ENCODE measurements around the gene FNBP1. TPM values are rescaled to one million over a fixed set of nuclear protein-coding genes. Genes with fewer than 3 reads are reported as not detected.

FNBP1 gene
- polyA plus RNA-seq, 3 donors = 37.6 to 60.7 (median 51.4) TPM

GRCh38 chr9:129944506-129945116 lies 98.4 kb downstream of the FNBP1 start:
- Mint-ChIP-seq H3K36me3 (peaks cover 26 to 42% of the 10 kb centered on the region in 2 donors), H3K27ac (peak overlapping the region; percentile 90 to 96 (median 95)), H3K4me1 (peaks cover 42% of the 10 kb centered on the region), H3K27me3 (ENCODE audit: low read depth in 3 of 3) (no peaks in the 10 kb centered on the region), H3K4me3 (no peak overlapping the region), H3K9me3 (peaks cover 0 to 8% (median 6%) of the 10 kb centered on the region in 7 donors)
- Histone ChIP-seq H3K4me2 (replicated peaks; ENCODE audit: extremely low read depth, low read length, poor library complexity, severe bottlenecking) (peak overlapping the region; percentile 74), H3K79me2 (ENCODE audit: insufficient read depth, low read length) (peaks cover 63% of the 10 kb centered on the region), H3K36me3 (replicated peaks in 1 of 2; ENCODE audit: control insufficient read depth in 1 of 2, insufficient read depth in 2 of 2, low read length in 2 of 2) (peaks cover 0 to 36% of the 10 kb centered on the region in 2 donors), H3K27ac (ENCODE audit: low read depth in 1 of 2, low read length in 2 of 2) (peak overlapping the region; percentile 35 to 91), H3K4me3 (replicated peaks in 1 of 3; ENCODE audit: low read depth in 2 of 3, low read length in 3 of 3) (peak overlapping the region in 1 of 3 experiments; percentile 65), H3K27me3 (ENCODE audit: control insufficient read depth in 2 of 2, insufficient read depth in 2 of 2, low read length in 2 of 2) (no peaks in the 10 kb centered on the region), H3K4me1 (ENCODE audit: control insufficient read depth in 1 of 2, insufficient read depth in 2 of 2, low read length in 2 of 2) (peaks cover 46 to 66% of the 10 kb centered on the region in 2 donors), H2AFZ (ENCODE audit: insufficient read depth, low read depth, low read length, poor library complexity, severe bottlenecking) (no peak overlapping the region), H3K9ac (ENCODE audit: insufficient read depth, low read length, poor library complexity, severe bottlenecking) (peak overlapping the region; percentile 47), H4K20me1 (ENCODE audit: insufficient read depth, low read length) (no peaks in the 10 kb centered on the region), H3K9me3 (replicated peaks in 1 of 2; ENCODE audit: control insufficient read depth in 1 of 2, insufficient read depth in 1 of 2, low read length in 2 of 2) (peaks cover 6 to 7% of the 10 kb centered on the region in 2 donors)
- DNase-seq = peak; percentile 80 to 91 (median 87)
- WGBS (ENCODE audit: insufficient coverage) = 0% methylated on average over 2 of the region's 5 CpGs
- intact Hi-C loops (cut with micrococcal nuclease) = loop anchor here (2.0 to 10.0 kb wide), 3 partner anchors 50 to 60 kb away; no protein-coding TSS in a partner anchor
- peak; percentile 50 for TF ChIP-seq CTCF (IDR thresholded peaks at IDR 0.05)

GRCh38 chr9:129939431-129939830 lies 103.6 kb downstream of the FNBP1 start:
- Histone ChIP-seq H3K36me3 (replicated peaks in 1 of 2; ENCODE audit: control insufficient read depth in 1 of 2, insufficient read depth in 2 of 2, low read length in 2 of 2) (peaks cover 0 to 38% of the 10 kb centered on the region in 2 donors), H3K4me3 (replicated peaks in 1 of 3; ENCODE audit: low read depth in 2 of 3, low read length in 3 of 3) (no peak overlapping the region), H3K9me3 (replicated peaks in 1 of 2; ENCODE audit: control insufficient read depth in 1 of 2, insufficient read depth in 1 of 2, low read length in 2 of 2) (peaks cover 6 to 7% of the 10 kb centered on the region in 2 donors), H3K27me3 (ENCODE audit: control insufficient read depth in 2 of 2, insufficient read depth in 2 of 2, low read length in 2 of 2) (no peaks in the 10 kb centered on the region), H2AFZ (ENCODE audit: insufficient read depth, low read depth, low read length, poor library complexity, severe bottlenecking) (no peak overlapping the region), H3K27ac (ENCODE audit: low read depth in 1 of 2, low read length in 2 of 2) (peak overlapping the region in 1 of 2 donors; percentile 57), H4K20me1 (ENCODE audit: insufficient read depth, low read length) (no peaks in the 10 kb centered on the region), H3K4me1 (ENCODE audit: control insufficient read depth in 1 of 2, insufficient read depth in 2 of 2, low read length in 2 of 2) (peaks cover 26 to 37% of the 10 kb centered on the region in 2 donors), H3K79me2 (ENCODE audit: insufficient read depth, low read length) (peaks cover 72% of the 10 kb centered on the region), H3K9ac (ENCODE audit: insufficient read depth, low read length, poor library complexity, severe bottlenecking) (no peak overlapping the region), H3K4me2 (replicated peaks; ENCODE audit: extremely low read depth, low read length, poor library complexity, severe bottlenecking) (no peak overlapping the region)
- no peak for TF ChIP-seq CTCF (IDR thresholded peaks at IDR 0.05)
- Mint-ChIP-seq H3K36me3 (peaks cover 27 to 57% of the 10 kb centered on the region in 2 donors), H3K27ac (peak overlapping the region in 6 of 7 donors; percentile 2 to 70 (median 16)), H3K27me3 (ENCODE audit: low read depth in 3 of 3) (no peaks in the 10 kb centered on the region), H3K4me3 (no peak overlapping the region), H3K9me3 (peaks cover 0 to 8% (median 6%) of the 10 kb centered on the region in 7 donors), H3K4me1 (peaks cover 41% of the 10 kb centered on the region)
- no CpG with 5 or more reads among the region's 2 CpGs for WGBS (ENCODE audit: insufficient coverage)
- intact Hi-C loops (cut with micrococcal nuclease) = no loop called here
- no peak for DNase-seq
